Measurements from ENCODE around the gene UBE3D. TPM values are rescaled to one million over a fixed set of nuclear protein-coding genes. Genes with fewer than 3 reads are reported as not detected.

UBE3D gene
- total and polyA plus RNA-seq, 2 of the 4 experiments (the other 2 are of a cell fraction), result 3.2 to 6.3 TPM

DNA sequence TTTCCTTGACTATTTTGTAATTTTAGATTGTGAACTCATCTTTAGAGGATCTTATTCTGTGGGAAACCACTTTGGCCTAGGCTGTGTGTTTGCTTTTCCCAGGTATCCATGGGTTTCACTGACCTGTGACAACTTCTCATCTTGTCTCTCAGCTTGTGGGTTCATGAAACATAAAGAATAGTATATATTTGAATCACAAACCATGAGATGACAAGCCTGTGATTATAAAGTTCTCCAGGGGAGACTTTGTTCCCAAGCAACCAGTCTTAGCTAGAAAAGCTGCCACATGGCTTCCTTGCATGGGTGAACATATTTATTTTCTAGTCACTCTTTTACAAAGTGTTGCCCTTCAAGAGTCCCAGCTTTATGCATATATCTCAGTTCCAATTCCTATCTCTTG, 201.9 kb downstream of the UBE3D start:
- no peak overlapping the region for H2AK9ac ChIP-seq (replicated peaks; ENCODE audit: low read depth, low read length, poor library complexity)
- H4K20me1 ChIP-seq (ENCODE audit: insufficient read depth, low read length), result no peaks in the 10 kb centered on the region
- H3K79me1 ChIP-seq (ENCODE audit: low read depth in 1 of 2, low read length in 2 of 2), result no peaks in the 10 kb centered on the region
- H4K5ac ChIP-seq (ENCODE audit: low read depth, low read length), result no peak overlapping the region
- H3K9ac ChIP-seq (ENCODE audit: low read depth, low read length), result no peak overlapping the region
- in situ Hi-C loops (cut with MboI; ENCODE audit: low sequenced_read_pairs) (no loop called here), intact Hi-C loops (cut with micrococcal nuclease) (no loop called here), dilution Hi-C loops (cut with HindIII; ENCODE audit: low sequenced_read_pairs, unreplicated experiment) (no loop called here)
- H3K4me1 ChIP-seq (ENCODE audit: control insufficient read depth, insufficient read depth, low read length), result peaks cover 2% of the 10 kb centered on the region; the same call in 1 of the 2 replicates
- H3K23ac ChIP-seq (ENCODE audit: low read depth, low read length), result no peak overlapping the region
- no peak overlapping the region for H4K91ac ChIP-seq (ENCODE audit: insufficient read depth, low read depth, low read length)
- H2BK20ac ChIP-seq (ENCODE audit: low read depth, low read length), result no peak overlapping the region
- H2BK5ac ChIP-seq (ENCODE audit: low read depth, low read length, poor library complexity, severe bottlenecking), result no peak overlapping the region
- ATAC-seq (ENCODE audit: low read depth) (no peak), DNase-seq (no peak)
- H2AK5ac ChIP-seq (ENCODE audit: low read depth, low read length), result no peak overlapping the region
- no peak overlapping the region for H2AFZ ChIP-seq (replicated peaks; ENCODE audit: low read length, poor library complexity)
- H4K8ac ChIP-seq (ENCODE audit: low read depth in 2 of 2, low read length in 2 of 2), result no peak overlapping the region
- H3K27ac ChIP-seq (ENCODE audit: insufficient read depth, low read length), result no peak overlapping the region
- no peaks in the 10 kb centered on the region for H3K9me1 ChIP-seq (ENCODE audit: insufficient read depth, low read length)
- H3K4me3 ChIP-seq (ENCODE audit: insufficient read depth, low read depth, low read length), result no peak overlapping the region
- no peaks in the 10 kb centered on the region for H3K36me3 ChIP-seq (ENCODE audit: control insufficient read depth, insufficient read depth, low read length)
- BruUV-seq (replicated peaks), result no TSS peak
- H3K56ac ChIP-seq (ENCODE audit: extremely low read depth, insufficient read depth, low read length), result no peak overlapping the region
- H3K27me3 ChIP-seq (ENCODE audit: control insufficient read depth, insufficient read depth, low read length), result no peaks in the 10 kb centered on the region
- H3K4ac ChIP-seq (ENCODE audit: low read depth, low read length), result no peak overlapping the region
- H3K4me2 ChIP-seq (ENCODE audit: low read depth, low read length), result no peak overlapping the region
- ChIA-PET POLR2A (ENCODE audit: unreplicated experiment) (no interaction called here), CTCF (no interaction called here)
- peaks cover 5% of the 10 kb centered on the region for H3K9me3 ChIP-seq (ENCODE audit: control insufficient read depth, insufficient read depth, low read length)
- no peak overlapping the region for H2BK120ac ChIP-seq (ENCODE audit: low read depth, low read length)
- H2BK15ac ChIP-seq (ENCODE audit: low read depth, low read length), result no peak overlapping the region
- TF ChIP-seq MAFK (IDR thresholded peaks at IDR 0.05; ENCODE audit: low read depth, low read length), result no peak
- TF ChIP-seq CHD1 (IDR thresholded peaks at IDR 0.05; ENCODE audit: low read depth, low read length), result no peak
- no peak for TF ChIP-seq BHLHE40 (IDR thresholded peaks at IDR 0.05; ENCODE audit: low read depth, low read length)
- TF ChIP-seq FOS (IDR thresholded peaks at IDR 0.05; ENCODE audit: low read depth, low read length), result no peak
- TF ChIP-seq SMC3 (IDR thresholded peaks at IDR 0.05; ENCODE audit: low read depth, low read length), result no peak
- no peak for TF ChIP-seq ELK1 (IDR thresholded peaks at IDR 0.05; ENCODE audit: borderline replicate concordance, low read depth, low read length)
- TF ChIP-seq NFE2L2 (IDR thresholded peaks at IDR 0.05; ENCODE audit: low read depth, low read length), result no peak
- no peak for TF ChIP-seq CEBPB (IDR thresholded peaks at IDR 0.05; ENCODE audit: low read depth, low read length)
- no peak for TF ChIP-seq RFX5 (IDR thresholded peaks at IDR 0.05; ENCODE audit: low read depth, low read length)
- TF ChIP-seq CTCF (conservative IDR thresholded peaks at IDR 0.05; ENCODE audit: low read depth, low read length), result no peak
- TF ChIP-seq USF2 (IDR thresholded peaks at IDR 0.05; ENCODE audit: low read depth, low read length), result no peak
- H3K18ac ChIP-seq (ENCODE audit: low read depth, low read length), result no peak overlapping the region
- H3K14ac ChIP-seq (replicated peaks; ENCODE audit: low read depth, low read length), result no peak overlapping the region

Measured in IMR-90 (cell line).